RCC 7860 (cell line): ENCODE measurements around the gene NID2.

Experiments used
- DNase-seq: peaks from one replicate; pipeline ENCODE4 v3.0.0-alpha.2; 2015; ENCODE audit warnings: low spot score
- FAIRE-seq: peaks from 2 replicates; lab custom pipeline; 2012; peaks lifted over from hg19 to GRCh38; lab: Jason Lieb, UNC

The NID2 gene

GRCh38 chr14:52059649-52060048 lies 9.2 kb downstream of the NID2 start:
- FAIRE-seq (peak; percentile 92), DNase-seq (peak; percentile 38)

- no peak for FAIRE-seq
- no peak for DNase-seq
These were observed 10.5 kb downstream of the NID2 start for GRCh38 chr14:52058341-52058740.

GRCh38 chr14:52055167-52055566 lies 13.7 kb downstream of the NID2 start:
- FAIRE-seq (no peak), DNase-seq (no peak)

- no peak for FAIRE-seq
- no peak for DNase-seq
These were observed 14.2 kb downstream of the NID2 start for GRCh38 chr14:52054678-52055077.

DNA sequence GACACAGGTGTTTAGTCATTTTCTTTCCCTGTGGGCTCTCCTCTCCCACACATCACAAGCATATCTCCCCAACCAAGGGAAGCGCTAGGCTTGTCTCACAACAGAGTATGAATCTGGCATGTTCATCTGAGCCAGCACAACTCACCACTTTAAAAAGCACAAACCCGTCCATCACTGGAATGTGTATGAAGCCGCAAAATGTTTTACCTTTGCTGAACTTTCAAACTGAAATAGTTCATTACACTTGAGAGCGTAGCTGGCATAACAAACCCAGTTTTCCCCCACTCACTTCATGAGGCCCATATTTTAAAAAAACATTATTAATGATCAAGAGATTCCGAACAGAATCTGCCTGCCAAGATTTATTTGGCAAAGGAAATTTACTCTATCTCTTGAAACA lies 15.8 kb downstream of the NID2 start:
- FAIRE-seq: no peak
- no peak for DNase-seq

- DNase-seq (no peak), FAIRE-seq (no peak)
These were observed 16.4 kb downstream of the NID2 start for GRCh38 chr14:52052288-52052943.

- FAIRE-seq (no peak), DNase-seq (no peak)
These were observed 17.0 kb downstream of the NID2 start for GRCh38 chr14:52051871-52052270.

GRCh38 chr14:52051251-52051650 lies 17.6 kb downstream of the NID2 start:
- no peak for FAIRE-seq
- DNase-seq: no peak

- DNase-seq: no peak
- no peak for FAIRE-seq
These were observed 18.9 kb downstream of the NID2 start for GRCh38 chr14:52049721-52050588.

DNA sequence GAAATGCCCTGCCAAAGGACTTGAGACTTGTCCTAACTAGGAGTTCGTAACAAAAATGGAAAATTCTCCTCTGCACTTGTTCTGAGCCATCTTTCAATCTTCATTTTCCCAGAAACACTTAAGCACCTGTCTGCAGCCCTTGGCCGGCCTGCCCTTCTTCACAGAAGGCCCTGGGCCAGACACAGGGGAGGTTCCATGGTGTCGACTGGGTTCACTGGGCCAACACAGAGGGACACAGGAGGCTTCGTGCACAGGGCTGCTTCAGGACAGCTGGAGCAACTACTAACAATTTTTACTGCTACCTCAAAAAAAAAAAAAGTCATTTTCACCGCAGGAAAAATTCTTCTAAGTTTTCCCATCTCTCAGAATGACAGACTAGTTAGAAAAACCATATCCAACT lies 19.6 kb downstream of the NID2 start:
- FAIRE-seq (no peak), DNase-seq (no peak)

DNA sequence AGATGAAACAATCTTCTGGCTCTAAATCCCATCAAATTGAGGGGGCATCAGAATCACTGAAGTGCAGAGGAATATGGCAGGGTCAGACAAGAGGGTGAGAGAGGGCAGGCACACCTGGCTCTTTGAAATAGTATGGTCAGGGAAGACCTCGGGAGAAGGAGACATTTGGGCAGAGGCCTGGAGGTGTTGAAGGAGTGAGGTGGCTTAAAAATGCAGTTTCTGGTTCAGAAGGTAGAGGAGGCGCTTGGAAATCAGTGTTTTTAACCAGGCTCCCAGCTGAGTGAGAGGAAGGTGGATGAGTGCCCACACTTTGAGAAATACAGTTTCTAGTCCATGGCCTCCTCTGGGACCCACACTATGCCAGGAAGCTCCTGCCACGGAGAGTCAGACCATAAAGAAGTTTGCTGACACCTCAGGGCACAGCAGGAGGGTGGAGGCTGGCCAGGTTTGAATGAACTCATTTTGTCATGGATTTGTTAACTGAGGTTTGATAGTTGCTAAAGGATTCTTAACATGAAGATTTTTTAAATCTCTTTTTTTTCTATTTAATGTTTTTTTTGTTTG lies 20.1 kb downstream of the NID2 start:
- DNase-seq (peak; percentile 9), FAIRE-seq (peak; percentile 35)

DNA sequence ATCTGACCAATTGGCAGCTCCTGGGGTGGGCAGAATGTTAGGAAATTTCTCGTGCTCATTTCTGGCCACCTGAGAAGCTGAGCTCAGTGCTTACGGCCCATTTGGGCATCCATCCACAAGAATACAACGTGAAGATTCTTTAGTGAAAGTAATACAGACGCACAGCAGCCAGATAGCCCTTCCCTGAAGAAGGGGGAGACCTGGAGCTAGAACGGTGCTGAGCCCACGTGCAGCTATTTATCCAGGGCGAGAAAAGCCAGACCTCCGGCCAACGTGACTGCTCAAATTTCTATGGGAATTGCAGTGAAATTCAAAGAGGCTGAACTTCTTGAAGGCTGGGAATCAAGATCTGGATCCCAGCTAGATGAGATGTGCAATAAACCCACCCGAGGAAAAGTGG lies 20.7 kb downstream of the NID2 start:
- DNase-seq (no peak), FAIRE-seq (no peak)

GRCh38 chr14:52046376-52046917 lies 22.4 kb downstream of the NID2 start:
- DNase-seq (no peak), FAIRE-seq (no peak)

GRCh38 chr14:52044791-52045522 lies 23.9 kb downstream of the NID2 start:
- peak; percentile 80 for DNase-seq
- FAIRE-seq: peak; percentile 89

DNA sequence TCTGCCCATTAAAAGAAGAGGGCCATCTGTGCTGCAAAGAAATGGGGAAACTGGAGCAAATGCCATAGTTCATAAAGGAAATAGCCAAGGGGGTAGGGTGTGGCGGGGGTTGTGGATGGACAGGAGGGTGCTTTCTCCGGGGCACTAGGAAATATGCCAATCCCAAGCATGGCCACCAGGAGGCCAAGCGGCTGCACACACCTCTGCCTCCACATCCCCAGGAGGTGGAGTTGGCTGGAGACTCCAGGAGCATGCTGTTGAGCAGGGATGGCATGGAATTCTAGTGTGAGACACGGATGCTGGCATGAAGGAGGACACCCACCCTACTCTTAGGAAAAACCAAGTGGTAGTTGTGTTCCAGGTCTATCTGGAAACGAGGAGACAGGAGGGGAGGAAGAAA lies 25.2 kb downstream of the NID2 start:
- DNase-seq (peak; percentile 5), FAIRE-seq (no peak)

- no peak for FAIRE-seq
These were observed 26.2 kb downstream of the NID2 start for GRCh38 chr14:52042371-52043289.

GRCh38 chr14:52040598-52040997 lies 28.3 kb downstream of the NID2 start:
- FAIRE-seq (no peak), DNase-seq (no peak)

More at GRCh38 chr14:52042371-52043289, 26.2 kb downstream of the NID2 start:
- DNase-seq: no peak

DNA sequence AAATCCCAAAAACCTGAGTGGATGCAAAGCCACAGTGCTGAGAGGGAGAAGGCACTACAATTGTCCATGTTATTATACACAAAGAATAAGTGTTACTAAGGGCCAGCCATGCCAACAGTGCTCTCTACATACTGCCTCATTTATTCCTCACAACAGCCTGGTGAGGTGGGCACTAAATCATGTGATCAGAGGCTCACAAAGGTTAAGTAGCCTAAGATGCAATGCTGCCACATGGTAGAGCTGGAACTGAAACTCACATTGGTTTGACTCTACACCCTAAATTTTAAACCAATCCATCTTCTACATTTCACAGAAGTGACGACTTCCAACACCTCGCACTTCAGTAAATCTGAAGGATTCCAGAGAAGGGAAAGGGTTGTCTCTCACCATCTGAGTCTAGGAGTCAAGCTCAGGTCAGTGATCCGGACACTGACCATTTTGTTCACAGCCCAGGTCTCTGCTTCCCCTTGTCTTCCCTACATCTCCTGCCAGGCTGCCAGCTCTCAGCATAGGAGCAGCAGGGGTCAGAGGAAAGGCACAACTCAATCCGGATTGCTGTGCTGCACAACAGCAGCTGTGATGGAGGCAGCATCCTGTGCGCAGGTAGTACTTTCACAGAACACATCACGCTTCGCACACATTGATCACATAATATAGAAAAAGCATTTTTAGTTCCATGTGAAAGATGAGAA lies 29.6 kb downstream of the NID2 start:
- DNase-seq (no peak), FAIRE-seq (no peak)

- FAIRE-seq (no peak), DNase-seq (no peak)
These were observed 35.7 kb downstream of the NID2 start for GRCh38 chr14:52033101-52033642.
